SW 1271 (cell line): ENCODE measurements around the gene APOBEC3G.
"Not testable (repeated sequence)": the region's sequence is repeated elsewhere in the genome, so short reads cannot be mapped to it uniquely, and the experiment has no call there.

Experiments
- DNase-seq, 2 experiments: peaks; one replicate each; lab custom pipeline; 2025; lab: John Stamatoyannopoulos, UW

The APOBEC3G gene

GRCh38 chr22:39068033-39068785 is 8.9 kb upstream of the APOBEC3G start:
- DNase-seq = no peak

DNA sequence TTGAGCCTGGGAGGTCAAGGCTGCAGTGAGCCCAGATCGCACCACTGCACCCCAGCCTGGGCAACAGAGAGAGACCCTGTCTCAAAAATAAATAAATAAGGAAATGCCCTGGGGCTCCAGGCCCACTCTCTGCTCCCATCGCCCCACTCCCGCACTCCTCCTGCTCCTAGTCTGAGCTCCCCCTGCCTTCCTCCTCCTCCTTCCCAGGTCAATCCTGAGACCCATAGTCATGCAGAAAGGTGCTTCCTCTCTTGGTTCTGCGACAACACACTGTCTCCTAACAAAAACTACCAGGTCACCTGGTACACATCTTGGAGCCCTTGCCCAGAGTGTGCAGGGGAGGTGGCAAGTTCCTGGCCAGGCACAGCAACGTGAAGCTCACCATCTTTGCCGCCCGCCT is 6.9 kb upstream of the APOBEC3G start:
- no peak for DNase-seq

DNA sequence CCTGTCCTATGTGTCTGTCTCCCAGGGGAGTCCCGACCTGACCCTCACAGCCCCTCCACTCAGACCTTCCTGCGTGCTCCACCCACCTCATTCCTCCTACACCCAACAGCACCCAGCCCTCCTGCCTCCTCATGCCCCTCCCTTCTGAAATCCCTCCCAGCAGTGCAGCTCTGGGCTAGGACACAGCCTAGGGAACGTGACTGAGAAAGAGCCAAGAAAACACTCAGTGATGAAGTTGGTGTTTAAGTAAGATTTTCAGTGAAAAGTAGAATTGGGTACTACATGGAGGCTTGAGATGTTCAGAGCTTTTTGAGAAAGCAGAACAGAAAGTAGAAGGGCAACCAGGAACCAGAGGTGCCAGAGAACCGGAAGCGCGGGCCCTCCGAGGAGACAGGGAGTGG is 4.5 kb upstream of the APOBEC3G start:
- not testable (repeated sequence) for DNase-seq

GRCh38 chr22:39073981-39074380 is 3.1 kb upstream of the APOBEC3G start:
- no peak for DNase-seq

GRCh38 chr22:39076155-39077025 is 685 bp upstream of the APOBEC3G start:
- not testable (repeated sequence) for DNase-seq

- not testable (repeated sequence) for DNase-seq
These were observed 837 bp downstream of the APOBEC3G start for GRCh38 chr22:39077912-39078311.

GRCh38 chr22:39078329-39078728 is 1.3 kb downstream of the APOBEC3G start:
- DNase-seq = no peak

GRCh38 chr22:39079054-39079637 is 2.1 kb downstream of the APOBEC3G start:
- not testable (repeated sequence) for DNase-seq

- DNase-seq = no peak
These were observed 3.1 kb downstream of the APOBEC3G start for GRCh38 chr22:39080052-39080762.

DNA sequence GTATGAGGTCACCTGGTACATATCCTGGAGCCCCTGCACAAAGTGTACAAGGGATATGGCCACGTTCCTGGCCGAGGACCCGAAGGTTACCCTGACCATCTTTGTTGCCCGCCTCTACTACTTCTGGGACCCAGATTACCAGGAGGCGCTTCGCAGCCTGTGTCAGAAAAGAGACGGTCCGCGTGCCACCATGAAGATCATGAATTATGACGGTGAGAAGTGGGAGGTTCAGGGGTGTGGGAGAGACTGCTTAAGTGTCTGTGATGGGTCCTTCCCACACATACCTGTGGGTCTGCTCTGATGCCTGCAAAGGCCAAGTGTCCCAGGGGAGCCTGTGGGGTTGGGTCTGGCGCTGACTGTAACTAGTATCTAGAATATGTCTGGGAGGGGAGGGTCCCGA is 3.9 kb downstream of the APOBEC3G start:
- DNase-seq = no peak

GRCh38 chr22:39081598-39081997 is 4.5 kb downstream of the APOBEC3G start:
- DNase-seq = no peak

- DNase-seq = no peak
These were observed 6.4 kb downstream of the APOBEC3G start for GRCh38 chr22:39083212-39084165.

- no peak for DNase-seq
These were observed 7.6 kb downstream of the APOBEC3G start for GRCh38 chr22:39084666-39085065.

DNA sequence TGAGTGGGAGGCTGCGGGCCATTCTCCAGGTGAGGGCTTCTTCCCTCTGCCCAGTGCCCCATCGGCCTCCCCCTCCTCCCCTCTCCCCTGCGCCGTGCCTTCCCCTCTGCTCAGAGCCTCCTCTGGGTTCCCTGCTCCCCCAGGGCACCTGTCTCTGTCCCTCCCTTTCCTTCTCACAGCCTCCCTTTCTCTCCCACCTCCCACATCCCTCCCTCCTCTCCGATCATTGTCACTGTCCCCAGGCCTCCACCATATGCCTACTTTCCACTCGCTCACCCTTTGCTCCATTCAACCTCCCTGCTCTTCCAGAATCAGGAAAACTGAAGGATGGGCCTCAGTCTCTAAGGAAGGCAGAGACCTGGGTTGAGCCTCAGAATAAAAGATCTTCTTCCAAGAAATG is 10.0 kb downstream of the APOBEC3G start:
- no peak for DNase-seq

- DNase-seq = no peak
These were observed 11.0 kb downstream of the APOBEC3G start for GRCh38 chr22:39087881-39088684.

GRCh38 chr22:39088685-39089032 is 11.6 kb downstream of the APOBEC3G start:
- DNase-seq = no peak

- no peak for DNase-seq
These were observed 12.9 kb downstream of the APOBEC3G start for GRCh38 chr22:39089928-39090327.

GRCh38 chr22:39090426-39091064 is 13.5 kb downstream of the APOBEC3G start:
- DNase-seq = no peak
